Type B pancreatic cell (in vitro differentiated cells): ENCODE data around the gene SLC12A6. TPM values are rescaled to one million over a fixed set of nuclear protein-coding genes. Genes with fewer than 3 reads are reported as not detected.

ENCODE experiments used
- DNase-seq: peaks from one replicate; pipeline ENCODE4 v3.0.0; 2021; ENCODE audit warnings: mixed read lengths; ENCODE audit not compliant: unreplicated experiment; ENCODE audit errors: extremely low spot score
- H3K27ac Mint-ChIP-seq: 2 replicates; pipeline ENCODE4 v1.8.0; 2021; ENCODE audit warnings: mild to moderate bottlenecking, mixed read lengths
- H3K27me3 Mint-ChIP-seq: 2 replicates; pipeline ENCODE4 v1.8.0; 2021; ENCODE audit warnings: mixed read lengths
- H3K36me3 Mint-ChIP-seq: 2 replicates; pipeline ENCODE4 v1.8.0; 2021; ENCODE audit warnings: mixed read lengths
- H3K4me1 Mint-ChIP-seq: one replicate; pipeline ENCODE4 v1.8.0; 2021; ENCODE audit warnings: mixed read lengths; ENCODE audit not compliant: unreplicated experiment
- H3K4me3 Mint-ChIP-seq: 2 replicates; pipeline ENCODE4 v1.8.0; 2021; ENCODE audit warnings: mild to moderate bottlenecking, mixed read lengths
- H3K9me3 Mint-ChIP-seq: 2 replicates; pipeline ENCODE4 v1.8.0; 2021; ENCODE audit warnings: mixed read lengths
- CTCF ChIP-seq: fragments of 200-600 bp; sonication (generic); conservative IDR thresholded peaks from 2 replicates; pipeline ENCODE4 v1.5.0; 2021; ENCODE audit warnings: antibody characterized with exemption, mild to moderate bottlenecking
- total RNA-seq: library from RNA; stranded (reverse); gene quantifications from 2 replicates; pipeline ENCODE4 v1.2.1, GENCODE V29; 2021; ENCODE audit warnings: low replicate concordance

SLC12A6 gene
- total RNA-seq, 1 donor from 2014 or later, result 14.5 TPM

DNA sequence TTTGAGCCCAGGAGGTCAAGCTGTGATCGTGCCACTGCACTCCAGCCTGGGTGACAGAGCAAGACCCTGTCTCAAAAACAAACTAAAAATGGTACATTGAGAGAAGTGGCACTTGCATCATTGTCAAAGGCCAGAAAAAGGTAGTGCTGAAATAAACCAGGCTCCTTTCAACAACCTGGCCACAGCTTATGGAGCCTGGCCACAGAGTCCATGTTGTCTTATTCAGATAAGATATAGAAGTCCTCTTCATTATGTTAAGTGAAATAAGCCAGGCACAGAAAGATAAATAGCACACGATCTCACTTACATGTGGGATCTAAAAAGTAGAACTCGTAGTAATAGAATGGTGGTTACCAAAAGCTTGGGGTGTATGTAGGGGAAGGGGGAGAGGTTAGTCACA is 78.0 kb downstream of the SLC12A6 start:
- Mint-ChIP-seq H3K9me3 (no peaks in the 10 kb centered on the region), H3K36me3 (peaks cover 4% of the 10 kb centered on the region), H3K4me3 (no peak overlapping the region), H3K27ac (no peak overlapping the region), H3K27me3 (no peaks in the 10 kb centered on the region), H3K4me1 (no peaks in the 10 kb centered on the region)
- no peak for TF ChIP-seq CTCF
- DNase-seq, result no peak

GRCh38 chr15:34258151-34258550 is 79.4 kb downstream of the SLC12A6 start:
- peaks cover 4% of the 10 kb centered on the region for H3K36me3 Mint-ChIP-seq

GRCh38 chr15:34252545-34252944 is 85.0 kb downstream of the SLC12A6 start:
- H3K4me1 Mint-ChIP-seq, result no peaks in the 10 kb centered on the region
- no peaks in the 10 kb centered on the region for H3K36me3 Mint-ChIP-seq
- H3K27me3 Mint-ChIP-seq, result no peaks in the 10 kb centered on the region
- no peak for DNase-seq
- no peaks in the 10 kb centered on the region for H3K9me3 Mint-ChIP-seq
- H3K4me3 Mint-ChIP-seq, result no peak overlapping the region
- TF ChIP-seq CTCF, result no peak
- H3K27ac Mint-ChIP-seq, result no peak overlapping the region

More at GRCh38 chr15:34258151-34258550, 79.4 kb downstream of the SLC12A6 start:
- H3K4me1 Mint-ChIP-seq, result no peaks in the 10 kb centered on the region
- H3K9me3 Mint-ChIP-seq, result no peaks in the 10 kb centered on the region
- no peak for DNase-seq
- no peak overlapping the region for H3K27ac Mint-ChIP-seq
- H3K27me3 Mint-ChIP-seq, result no peaks in the 10 kb centered on the region
- TF ChIP-seq CTCF, result no peak
- no peak overlapping the region for H3K4me3 Mint-ChIP-seq

DNA sequence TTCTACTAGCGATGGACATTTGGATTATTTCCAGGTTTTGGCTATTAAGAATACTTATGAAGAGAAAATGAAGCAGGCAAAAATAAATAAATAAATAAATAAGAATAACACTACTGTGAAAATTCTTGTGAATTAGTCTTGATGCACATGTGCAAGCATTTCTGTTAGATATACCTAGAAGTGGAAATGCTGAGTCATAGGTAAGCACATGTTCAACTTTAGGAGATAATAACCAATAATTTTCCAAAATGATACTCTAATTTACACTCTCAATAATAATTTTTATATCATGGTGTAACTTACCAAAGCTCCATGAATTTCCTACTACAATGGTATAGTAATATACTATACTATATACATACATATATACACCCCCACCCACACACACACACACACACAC is 89.4 kb downstream of the SLC12A6 start:
- H3K27ac Mint-ChIP-seq, result no peak overlapping the region
- DNase-seq, result no peak
- H3K36me3 Mint-ChIP-seq, result no peaks in the 10 kb centered on the region
- no peak for TF ChIP-seq CTCF
- no peaks in the 10 kb centered on the region for H3K27me3 Mint-ChIP-seq
- H3K4me1 Mint-ChIP-seq, result no peaks in the 10 kb centered on the region
- H3K9me3 Mint-ChIP-seq, result no peaks in the 10 kb centered on the region
- H3K4me3 Mint-ChIP-seq, result no peak overlapping the region

GRCh38 chr15:34246276-34246976 is 91.2 kb downstream of the SLC12A6 start:
- no peaks in the 10 kb centered on the region for H3K36me3 Mint-ChIP-seq
- H3K4me1 Mint-ChIP-seq, result no peaks in the 10 kb centered on the region
- no peak for DNase-seq
- no peak overlapping the region for H3K4me3 Mint-ChIP-seq
- no peaks in the 10 kb centered on the region for H3K27me3 Mint-ChIP-seq
- TF ChIP-seq CTCF, result no peak
- H3K9me3 Mint-ChIP-seq, result no peaks in the 10 kb centered on the region
- H3K27ac Mint-ChIP-seq, result no peak overlapping the region

DNA sequence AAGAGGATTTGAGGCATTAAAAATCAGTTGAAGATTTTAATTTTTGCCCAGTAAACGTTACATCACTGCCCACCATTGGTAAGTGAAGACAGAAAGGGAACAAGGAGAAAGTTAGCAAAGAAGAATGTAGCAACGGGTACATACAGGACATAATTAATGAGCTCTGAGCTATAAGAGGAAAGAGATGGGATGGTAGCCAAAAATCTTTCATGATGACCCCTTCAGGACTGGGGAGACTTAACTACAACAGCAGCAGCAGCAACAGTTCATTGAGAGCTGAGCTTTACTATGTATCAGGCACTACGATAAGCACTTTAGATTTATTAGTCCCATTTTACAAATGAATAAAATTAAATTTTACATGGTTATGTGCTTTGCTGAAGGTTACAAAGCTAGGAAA is 94.4 kb downstream of the SLC12A6 start:
- Mint-ChIP-seq H3K9me3 (no peaks in the 10 kb centered on the region), H3K27me3 (no peaks in the 10 kb centered on the region), H3K36me3 (no peaks in the 10 kb centered on the region), H3K4me3 (no peak overlapping the region), H3K27ac (no peak overlapping the region), H3K4me1 (no peaks in the 10 kb centered on the region)
- no peak for DNase-seq
- no peak for TF ChIP-seq CTCF
